Endothelial cell of umbilical vein (primary cell): ENCODE results near the gene CCDC15. TPM values are rescaled to one million over a fixed set of nuclear protein-coding genes. Genes with fewer than 3 reads are reported as not detected.

ENCODE experiments used
- BruUV-seq: library from RNA; stranded (reverse); fragments of 400-500 nt; replicated peaks from 2 replicates; lab custom pipeline; 2021; lab: Mats Ljungman, UMichigan
- CTCF ChIA-PET: fragments of 300-600, 350-600 bp; sonication (Branson Sonifier 250); formaldehyde crosslinking; loops from one replicate; lab custom pipeline; 2021; ENCODE audit warnings: antibody characterized with exemption, inconsistent platforms; lab: Charles Lee
- POLR2A ChIA-PET: fragments of 300-600, 350-600 bp; sonication (Branson Sonifier 250); formaldehyde crosslinking; loops from one replicate; lab custom pipeline; 2021; ENCODE audit warnings: antibody characterized with exemption, inconsistent platforms; lab: Charles Lee
- DNase-seq: peaks from one replicate; pipeline ENCODE4 v3.0.0-alpha.2; 2011; ENCODE audit warnings: low read depth, low spot score
- FAIRE-seq: peaks from 2 replicates; lab custom pipeline; 2011; peaks lifted over from hg19 to GRCh38; lab: Jason Lieb, UNC
- H2AFZ ChIP-seq: 2 replicates; pipeline ENCODE4 v1.6.0; 2012; ENCODE audit warnings: low read depth, low read length, control low read depth, inconsistent platforms
- H3K27ac ChIP-seq: 2 replicates; pipeline ENCODE4 v1.5.1; 2011; ENCODE audit warnings: low read depth, mild to moderate bottlenecking, control low read depth, low read length, moderate library complexity; ENCODE audit not compliant: insufficient read depth
- H3K27me3 ChIP-seq, 2 experiments: 2 replicates each; pipeline versions ENCODE4 v1.6.0 to v1.6.1; 2011; ENCODE audit warnings: low read length in 2 of 2, mixed read lengths in 1 of 2; ENCODE audit not compliant: control insufficient read depth in 2 of 2, insufficient read depth in 2 of 2
- H3K36me3 ChIP-seq, 2 experiments: 2 replicates in 1 of 2; 3 replicates in 1 of 2; pipeline ENCODE4 v1.5.1; 2011; ENCODE audit warnings: low read length in 2 of 2, mild to moderate bottlenecking in 1 of 2, moderate library complexity in 1 of 2; ENCODE audit not compliant: control insufficient read depth in 2 of 2, insufficient read depth in 2 of 2; ENCODE audit errors: extremely low read depth in 1 of 2
- H3K4me1 ChIP-seq: 3 replicates; pipeline ENCODE4 v1.5.1; 2011; ENCODE audit warnings: mild to moderate bottlenecking, low read length; ENCODE audit not compliant: control insufficient read depth, insufficient read depth; ENCODE audit errors: extremely low read depth
- H3K4me2 ChIP-seq: 2 replicates; pipeline ENCODE4 v1.6.1; 2011; ENCODE audit warnings: low read length, control low read depth, mixed read lengths; ENCODE audit not compliant: insufficient read depth
- H3K4me3 ChIP-seq, 3 experiments: fragments of 200-600 bp in 1 of 3; sonication (generic), shearing (Covaris generic) in 1 of 3; replicated peaks in 1 of 3; 2 replicates each; pipeline ENCODE4 v1.5.1; 2011 to 2016; ENCODE audit warnings: control low read depth in 3 of 3, low read length in 3 of 3, mild to moderate bottlenecking in 2 of 3, inconsistent platforms in 1 of 3, low read depth in 1 of 3, moderate library complexity in 1 of 3; ENCODE audit not compliant: insufficient read depth in 1 of 3
- H3K79me2 ChIP-seq: 2 replicates; pipeline ENCODE4 v1.6.0; 2012; ENCODE audit warnings: low read length, inconsistent platforms; ENCODE audit not compliant: control insufficient read depth, insufficient read depth
- H3K9ac ChIP-seq: replicated peaks from 2 replicates; pipeline ENCODE3; 2011; ENCODE audit warnings: low read length, control low read depth; ENCODE audit not compliant: insufficient read depth; ENCODE audit errors: extremely low read depth
- H3K9me1 ChIP-seq: replicated peaks from 3 replicates; pipeline ENCODE4 v1.6.0; 2011; ENCODE audit warnings: mild to moderate bottlenecking, low read length; ENCODE audit not compliant: control insufficient read depth, insufficient read depth; ENCODE audit errors: extremely low read depth
- H3K9me3 ChIP-seq: replicated peaks from 2 replicates; pipeline ENCODE4 v1.5.1; 2012; ENCODE audit warnings: low read length, inconsistent platforms; ENCODE audit not compliant: control insufficient read depth, insufficient read depth
- H4K20me1 ChIP-seq: replicated peaks from 2 replicates; pipeline ENCODE3; 2011; ENCODE audit warnings: mild to moderate bottlenecking, low read length; ENCODE audit not compliant: control insufficient read depth, insufficient read depth; ENCODE audit errors: extremely low read depth
- CTCF ChIP-seq, 2 donors: IDR thresholded peaks; 1 replicate in 1 of 2; 2 replicates in 1 of 2; pipeline ENCODE4 v1.5.1; 2011; ENCODE audit warnings: low read length in 2 of 2, mild to moderate bottlenecking in 2 of 2, moderate library complexity in 2 of 2, control low read depth in 1 of 2, inconsistent platforms in 1 of 2, low read depth in 1 of 2; ENCODE audit not compliant: insufficient read depth in 1 of 2; ENCODE audit errors: extremely low read depth in 1 of 2
- EZH2 ChIP-seq: IDR thresholded peaks from 2 replicates; pipeline ENCODE4 v1.6.1; 2012; ENCODE audit warnings: borderline replicate concordance, low read depth, mild to moderate bottlenecking, moderate library complexity, low read length, inconsistent platforms; ENCODE audit not compliant: severe bottlenecking
- FOS ChIP-seq: IDR thresholded peaks from 2 replicates; pipeline ENCODE4 v1.6.1; 2011; ENCODE audit warnings: mild to moderate bottlenecking, low read length, moderate library complexity, borderline replicate concordance; ENCODE audit not compliant: insufficient read depth
- GATA2 ChIP-seq: IDR thresholded peaks from 2 replicates; pipeline ENCODE4 v1.7.0; 2011; ENCODE audit warnings: low read depth, mild to moderate bottlenecking, moderate library complexity, mixed read lengths, low read length; ENCODE audit not compliant: insufficient read length, insufficient read depth
- JUN ChIP-seq: IDR thresholded peaks from 2 replicates; pipeline ENCODE4 v1.6.1; 2011; ENCODE audit warnings: borderline replicate concordance, low read depth; ENCODE audit not compliant: insufficient read length, insufficient read depth
- MAX ChIP-seq: IDR thresholded peaks from 2 replicates; pipeline ENCODE4 v1.6.1; 2011; ENCODE audit not compliant: insufficient read depth, insufficient read length
- MYC ChIP-seq: IDR thresholded peaks from one replicate; pipeline ENCODE4 v1.6.1; 2011; ENCODE audit warnings: mild to moderate bottlenecking, low read depth, low read length
- POLR2A ChIP-seq: IDR thresholded peaks from 2 replicates; pipeline ENCODE4 v1.6.1; 2012; ENCODE audit warnings: low read depth, mild to moderate bottlenecking, control low read depth, low read length
- POLR2AphosphoS5 ChIP-seq: IDR thresholded peaks from 2 replicates; pipeline ENCODE4 v1.6.1; 2012; ENCODE audit warnings: low read depth, mild to moderate bottlenecking, control low read depth, low read length, moderate library complexity; ENCODE audit not compliant: insufficient read depth
- dilution Hi-C: fragments of 300-500 bp; cut with MboI; formaldehyde crosslinking; loops from one replicate; pipeline ENCODE4 v1.15.0; 2019; ENCODE audit warnings: low sequenced_read_pairs; ENCODE audit not compliant: extremely low pct_ligation_motif_present
- intact Hi-C: fragments of 100-400 bp; cut with micrococcal nuclease; formaldehyde crosslinking; loops from one replicate; pipeline ENCODE4 v1.10.0; 2022
- polyA plus RNA-seq, 4 experiments: library from polyadenylated mRNA; depleted of rRNA in 3 of 4; stranded (reverse) in 3 of 4; unstranded in 1 of 4; fragments of >200 nt; gene quantifications; 2 replicates each; pipeline versions ENCODE4 v1.2.1 to v1.2.3, GENCODE V29; 2011 to 2012; ENCODE audit warnings: missing spikeins in 1 of 4
- total RNA-seq: library from RNA; stranded (reverse); gene quantifications from 2 replicates; pipeline ENCODE4 v1.2.3, GENCODE V29; 2021

Gene CCDC15
- total and polyA plus RNA-seq, 2 donors (not counting 3 experiments of a cell fraction or from before 2014, with no cell fraction given), result 0.75 to 3.8 TPM

GRCh38 chr11:125052047-125052446 lies 98.0 kb downstream of the CCDC15 start:
- TF ChIP-seq EZH2 (no peak), FOS (no peak), MYC (no peak), POLR2A (no peak), POLR2AphosphoS5 (no peak), MAX (no peak), JUN (no peak), GATA2 (no peak), CTCF (IDR thresholded peaks at IDR 0.05; ENCODE audit: extremely low read depth in 1 of 2, insufficient read depth in 1 of 2, low read depth in 1 of 2, low read length in 2 of 2) (no peak)
- no peaks in the 10 kb centered on the region for H3K9me3 ChIP-seq
- no peaks in the 10 kb centered on the region for H3K4me1 ChIP-seq
- H3K9ac ChIP-seq, result no peak overlapping the region
- FAIRE-seq (no peak), DNase-seq (no peak)
- H3K79me2 ChIP-seq, result no peaks in the 10 kb centered on the region
- no peak overlapping the region for H2AFZ ChIP-seq
- H4K20me1 ChIP-seq, result no peaks in the 10 kb centered on the region
- CTCF ChIA-PET, result interaction anchor here (1.2 to 1.3 kb wide), 2 partner anchors 11 to 90 kb away, joined by 3 to 4 read pairs; partner anchors contain the start of gene SLC37A2
- H3K4me2 ChIP-seq, result no peak overlapping the region
- BruUV-seq, result no TSS peak
- dilution Hi-C loops, result no loop called here
- H3K27ac ChIP-seq, result no peak overlapping the region
- no peak overlapping the region for H3K4me3 ChIP-seq
- POLR2A ChIA-PET, result no interaction called here
- H3K9me1 ChIP-seq, result no peaks in the 10 kb centered on the region
- no peaks in the 10 kb centered on the region for H3K36me3 ChIP-seq
- intact Hi-C loops, result no loop called here
- no peaks in the 10 kb centered on the region for H3K27me3 ChIP-seq
